Measurements from ENCODE around the gene UNC5CL. TPM values are rescaled to one million over a fixed set of nuclear protein-coding genes. Genes with fewer than 3 reads are reported as not detected.
A peak's percentile ranks its signal among the peaks of the same experiment; 100 is the strongest.

UNC5CL gene
- polyA plus RNA-seq, 1 experiment: not detected

DNA sequence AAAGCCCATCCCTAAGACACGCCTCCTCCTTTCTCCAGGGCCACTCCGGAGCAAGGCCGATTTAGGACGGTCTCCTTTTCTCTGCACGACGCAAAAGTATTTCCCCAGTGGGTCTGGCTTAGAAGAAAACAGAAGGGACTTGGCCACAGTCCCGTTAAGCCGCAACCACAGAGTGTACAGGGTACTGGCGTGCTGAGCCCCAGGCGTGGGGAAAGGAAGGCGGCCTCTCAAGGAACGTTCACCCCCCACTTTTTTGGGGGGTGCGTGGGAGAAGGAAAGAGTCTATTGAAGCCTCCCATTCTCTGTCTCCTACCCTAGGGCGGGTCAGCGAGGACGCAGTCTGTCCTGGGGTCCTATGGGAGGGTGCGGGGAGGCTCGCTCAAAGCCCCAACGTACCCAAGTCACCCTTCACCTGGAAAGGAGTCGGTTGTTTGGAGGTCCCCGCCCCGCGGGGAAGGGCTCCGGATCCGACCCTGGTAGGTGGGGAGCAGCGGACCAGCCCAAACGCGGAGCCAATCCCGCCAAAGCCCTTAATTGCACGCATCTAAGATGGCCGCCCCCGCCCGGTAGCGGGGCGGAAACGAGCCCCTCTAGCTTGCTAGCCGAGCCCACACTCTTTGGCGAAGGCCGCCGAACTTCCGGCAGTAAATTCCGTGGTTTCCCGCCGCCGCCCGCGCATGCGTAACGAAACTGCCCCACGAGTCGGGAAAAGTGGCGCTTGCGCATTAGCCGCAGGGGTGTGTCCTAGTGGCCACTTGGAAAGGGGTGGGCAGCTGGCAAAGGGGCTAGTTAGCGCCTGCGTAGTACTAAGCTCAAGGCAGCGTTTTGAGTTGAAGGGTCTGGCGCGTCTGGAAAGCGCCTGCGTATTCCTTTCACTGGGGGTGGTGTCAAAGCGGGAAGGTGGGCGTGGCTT, 33.2 kb upstream of the UNC5CL start, which contains the start of gene OARD1:
TSS of gene OARD1 (minus strand) at position 434 of the 913 bp plus-strand sequence. CDS start 722 bp downstream, outside the sequence.
- ChIA-PET CTCF (no interaction called here), POLR2A (interaction anchor here (0.6 kb wide), 1 partner anchor 74 kb away, joined by 5 read pairs; no protein-coding TSS in a partner anchor)
- TF ChIP-seq, protein P1, sequence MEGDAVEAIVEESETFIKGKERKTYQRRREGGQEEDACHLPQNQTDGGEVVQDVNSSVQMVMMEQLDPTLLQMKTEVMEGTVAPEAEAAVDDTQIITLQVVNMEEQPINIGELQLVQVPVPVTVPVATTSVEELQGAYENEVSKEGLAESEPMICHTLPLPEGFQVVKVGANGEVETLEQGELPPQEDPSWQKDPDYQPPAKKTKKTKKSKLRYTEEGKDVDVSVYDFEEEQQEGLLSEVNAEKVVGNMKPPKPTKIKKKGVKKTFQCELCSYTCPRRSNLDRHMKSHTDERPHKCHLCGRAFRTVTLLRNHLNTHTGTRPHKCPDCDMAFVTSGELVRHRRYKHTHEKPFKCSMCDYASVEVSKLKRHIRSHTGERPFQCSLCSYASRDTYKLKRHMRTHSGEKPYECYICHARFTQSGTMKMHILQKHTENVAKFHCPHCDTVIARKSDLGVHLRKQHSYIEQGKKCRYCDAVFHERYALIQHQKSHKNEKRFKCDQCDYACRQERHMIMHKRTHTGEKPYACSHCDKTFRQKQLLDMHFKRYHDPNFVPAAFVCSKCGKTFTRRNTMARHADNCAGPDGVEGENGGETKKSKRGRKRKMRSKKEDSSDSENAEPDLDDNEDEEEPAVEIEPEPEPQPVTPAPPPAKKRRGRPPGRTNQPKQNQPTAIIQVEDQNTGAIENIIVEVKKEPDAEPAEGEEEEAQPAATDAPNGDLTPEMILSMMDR (IDR thresholded peaks at IDR 0.05; ENCODE audit: insufficient read depth, low read depth, low read length): no peak
- Histone ChIP-seq H3K36me3 (ENCODE audit: control insufficient read depth, insufficient read depth, low read length) (no peaks in the 10 kb centered on the region), H3K4me3 (ENCODE audit: low read depth, low read length) (peak within 1 kb of the TSS; percentile 92), H3K27me3 (ENCODE audit: control insufficient read depth, insufficient read depth, low read length) (no peaks in the 10 kb centered on the region)
- DNase-seq (ENCODE audit: low read depth): peak; percentile 98

DNA sequence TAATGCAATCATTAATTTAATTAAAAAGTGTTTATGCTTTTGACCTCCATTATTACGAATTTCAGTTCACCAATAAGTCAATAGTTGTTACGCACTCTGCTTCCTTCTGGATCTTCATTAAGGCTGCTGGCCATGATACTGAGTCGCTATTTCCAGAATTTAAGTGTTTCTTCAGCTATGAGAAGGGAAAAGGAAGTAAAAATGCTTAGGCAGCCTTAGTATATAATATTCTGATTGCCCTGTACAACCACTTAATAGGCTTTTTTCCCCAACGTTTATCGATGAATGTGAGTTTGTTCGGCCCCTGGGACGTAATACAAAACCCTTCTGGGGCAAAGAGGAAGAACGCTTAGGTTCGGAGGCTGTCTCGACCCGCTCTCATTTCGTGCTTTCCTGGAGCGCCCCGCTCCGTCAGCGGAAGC, 32.5 kb upstream of the UNC5CL start:
- ChIA-PET CTCF (interaction anchor here (1.8 to 4.7 kb wide), 2 partner anchors 43 to 170 kb away, joined by 3 to 23 read pairs; no protein-coding TSS in a partner anchor), POLR2A (no interaction called here)
- DNase-seq (ENCODE audit: low read depth): peak; percentile 29
- peak overlapping the region; percentile 71 for H3K4me3 ChIP-seq (ENCODE audit: low read depth, low read length)
- H3K27me3 ChIP-seq (ENCODE audit: control insufficient read depth, insufficient read depth, low read length): no peaks in the 10 kb centered on the region
- no peaks in the 10 kb centered on the region; the same call in 1 of the 2 replicates for H3K36me3 ChIP-seq (ENCODE audit: control insufficient read depth, insufficient read depth, low read length)
- TF ChIP-seq, protein P1 (IDR thresholded peaks at IDR 0.05; ENCODE audit: insufficient read depth, low read depth, low read length): no peak

DNA sequence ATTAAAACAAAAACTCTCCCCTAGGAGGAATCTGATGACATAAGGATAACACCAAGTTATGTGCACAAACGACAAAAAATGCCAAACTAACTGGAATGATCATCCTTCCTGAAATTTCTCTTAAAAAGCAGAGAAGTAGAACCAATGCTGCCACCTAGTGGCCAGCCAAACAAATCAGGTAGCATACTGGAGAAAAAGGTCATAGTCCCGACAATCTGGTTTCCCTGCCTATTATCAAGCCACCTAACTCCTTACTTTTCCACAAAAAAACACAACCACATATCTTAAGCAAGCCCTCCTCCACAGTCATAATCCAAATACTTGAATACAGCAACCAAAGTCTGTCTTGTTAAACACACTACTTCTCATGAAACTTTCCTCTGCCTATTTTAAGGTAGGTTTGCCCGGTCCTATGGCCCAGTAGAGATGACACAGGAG, 27.9 kb upstream of the UNC5CL start:
- ChIA-PET POLR2A (no interaction called here), CTCF (interaction anchor here (1.3 to 4.7 kb wide), 2 partner anchors 38 to 173 kb away, joined by 6 to 23 read pairs; no protein-coding TSS in a partner anchor)
- TF ChIP-seq, protein P1 (IDR thresholded peaks at IDR 0.05; ENCODE audit: insufficient read depth, low read depth, low read length): peak; percentile 81
- H3K36me3 ChIP-seq (ENCODE audit: control insufficient read depth, insufficient read depth, low read length): no peaks in the 10 kb centered on the region; the same call in 1 of the 2 replicates
- no peak overlapping the region for H3K4me3 ChIP-seq (ENCODE audit: low read depth, low read length)
- DNase-seq (ENCODE audit: low read depth): no peak
- H3K27me3 ChIP-seq (ENCODE audit: control insufficient read depth, insufficient read depth, low read length): no peaks in the 10 kb centered on the region

DNA sequence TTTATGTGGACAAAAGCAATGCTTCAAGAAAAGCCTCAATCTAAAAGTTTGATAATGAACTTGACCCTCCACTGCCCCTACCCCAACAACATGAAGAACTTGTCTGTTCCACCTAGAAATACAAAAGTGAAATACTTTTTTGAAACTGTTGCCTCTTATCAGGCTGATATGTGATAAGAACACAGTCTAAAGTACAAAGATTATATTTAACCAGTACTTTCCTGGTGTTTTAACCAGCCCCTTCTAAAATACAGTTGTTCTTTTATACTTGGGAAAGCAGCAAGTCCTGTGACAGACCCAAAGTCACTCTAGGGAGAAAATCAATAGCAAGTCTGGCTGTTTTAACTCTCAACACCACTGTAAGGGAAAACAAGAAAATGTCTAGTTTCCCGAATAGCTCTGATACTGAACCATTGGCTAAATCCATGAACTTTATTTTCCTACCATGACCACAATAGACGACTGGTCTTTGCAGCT, 26.6 kb upstream of the UNC5CL start:
- no peaks in the 10 kb centered on the region for H3K27me3 ChIP-seq (ENCODE audit: control insufficient read depth, insufficient read depth, low read length)
- TF ChIP-seq, protein P1 (IDR thresholded peaks at IDR 0.05; ENCODE audit: insufficient read depth, low read depth, low read length): no peak
- ChIA-PET POLR2A (interaction anchor here (0.6 kb wide), 1 partner anchor 229 kb away, joined by 4 read pairs; no protein-coding TSS in a partner anchor), CTCF (interaction anchor here (0.6 to 1.2 kb wide), 4 partner anchors 26 to 171 kb away, joined by 3 to 6 read pairs (median 4); partner anchors contain the start of gene UNC5CL)
- no peak overlapping the region for H3K4me3 ChIP-seq (ENCODE audit: low read depth, low read length)
- H3K36me3 ChIP-seq (ENCODE audit: control insufficient read depth, insufficient read depth, low read length): peaks cover 1% of the 10 kb centered on the region; the same call in 1 of the 2 replicates
- no peak for DNase-seq (ENCODE audit: low read depth)

DNA sequence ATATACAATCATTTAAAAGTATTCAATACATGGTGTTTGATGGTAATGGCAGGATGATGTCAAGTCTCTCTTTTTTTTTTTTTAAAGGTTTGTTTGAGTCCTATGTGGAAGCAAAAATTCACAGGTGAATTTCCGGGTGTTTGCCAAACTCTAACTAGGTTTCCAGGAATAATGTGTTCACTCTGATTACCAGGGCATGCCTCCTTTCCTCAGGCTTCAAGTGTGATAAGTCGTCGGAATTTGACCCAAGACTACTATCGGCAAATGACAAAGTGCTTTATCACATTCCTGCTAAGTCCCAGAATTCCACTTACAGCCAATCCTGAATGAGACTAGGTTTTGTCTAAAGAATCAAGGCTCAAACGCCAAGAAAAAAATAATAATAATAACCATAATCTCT, 25.8 kb upstream of the UNC5CL start:
- ChIA-PET CTCF (no interaction called here), POLR2A (no interaction called here)
- Histone ChIP-seq H3K4me3 (ENCODE audit: low read depth, low read length) (no peak overlapping the region), H3K27me3 (ENCODE audit: control insufficient read depth, insufficient read depth, low read length) (no peaks in the 10 kb centered on the region), H3K36me3 (ENCODE audit: control insufficient read depth, insufficient read depth, low read length) (peaks cover 1% of the 10 kb centered on the region; the same call in 1 of the 2 replicates)
- TF ChIP-seq, protein P1 (IDR thresholded peaks at IDR 0.05; ENCODE audit: insufficient read depth, low read depth, low read length): no peak
- no peak for DNase-seq (ENCODE audit: low read depth)
